ENCODE measurements around the gene CATSPERB.
"Not testable (repeated sequence)": the region's sequence is repeated elsewhere in the genome, so short reads cannot be mapped to it uniquely, and the experiment has no call there.

CATSPERB gene

GRCh38 chr14:91545946-91546716 lies 185.8 kb downstream of the CATSPERB start:
- H2AFZ ChIP-seq (ENCODE audit: low read depth, low read length) = no peak overlapping the region
- ATAC-seq (ENCODE audit: insufficient read depth, low read depth) = no peak
- H4K20me1 ChIP-seq (ENCODE audit: insufficient read depth, low read length) = no peaks in the 10 kb centered on the region
- no peaks in the 10 kb centered on the region for H3K79me2 ChIP-seq (ENCODE audit: insufficient read depth, low read length)
- H3K27ac ChIP-seq (ENCODE audit: low read length) = no peak overlapping the region
- TF ChIP-seq EZH2 (IDR thresholded peaks at IDR 0.05; ENCODE audit: borderline replicate concordance, low read depth, low read length, severe bottlenecking) (no peak), CTCF (IDR thresholded peaks at IDR 0.05; ENCODE audit: borderline replicate concordance, extremely low read depth, low read length, poor library complexity, severe bottlenecking) (no peak)
- no peak overlapping the region for H3K9ac ChIP-seq (ENCODE audit: low read depth, low read length)
- H3K4me2 ChIP-seq (ENCODE audit: insufficient read depth, low read length) = no peak overlapping the region
- peaks cover 7% of the 10 kb centered on the region for H3K9me3 ChIP-seq (ENCODE audit: insufficient read depth, low read length, severe bottlenecking)
- no peaks in the 10 kb centered on the region for H3K4me1 ChIP-seq (ENCODE audit: insufficient read depth, low read length)
- no peak overlapping the region for H3K4me3 ChIP-seq (ENCODE audit: low read depth in 1 of 2, low read length in 2 of 2)
- no peak for DNase-seq
- H3K27me3 ChIP-seq (ENCODE audit: insufficient read depth, low read length, poor library complexity) = no peaks in the 10 kb centered on the region
- H3K36me3 ChIP-seq (ENCODE audit: insufficient read depth, low read length) = no peaks in the 10 kb centered on the region

- Histone ChIP-seq H4K20me1 (ENCODE audit: insufficient read depth, low read length) (no peaks in the 10 kb centered on the region), H3K4me3 (ENCODE audit: low read depth in 1 of 2, low read length in 2 of 2) (no peak overlapping the region), H3K79me2 (ENCODE audit: insufficient read depth, low read length) (no peaks in the 10 kb centered on the region), H3K27ac (ENCODE audit: low read length) (no peak overlapping the region), H2AFZ (ENCODE audit: low read depth, low read length) (no peak overlapping the region), H3K36me3 (ENCODE audit: insufficient read depth, low read length) (no peaks in the 10 kb centered on the region), H3K27me3 (ENCODE audit: insufficient read depth, low read length, poor library complexity) (no peaks in the 10 kb centered on the region), H3K4me1 (ENCODE audit: insufficient read depth, low read length) (no peaks in the 10 kb centered on the region), H3K9me3 (ENCODE audit: insufficient read depth, low read length, severe bottlenecking) (peaks cover 7% of the 10 kb centered on the region), H3K4me2 (ENCODE audit: insufficient read depth, low read length) (no peak overlapping the region), H3K9ac (ENCODE audit: low read depth, low read length) (no peak overlapping the region)
- DNase-seq = no peak
- ATAC-seq (ENCODE audit: insufficient read depth, low read depth) = no peak
- TF ChIP-seq CTCF (IDR thresholded peaks at IDR 0.05; ENCODE audit: borderline replicate concordance, extremely low read depth, low read length, poor library complexity, severe bottlenecking) (no peak), EZH2 (IDR thresholded peaks at IDR 0.05; ENCODE audit: borderline replicate concordance, low read depth, low read length, severe bottlenecking) (no peak)
These were observed 186.7 kb downstream of the CATSPERB start for GRCh38 chr14:91545204-91545603.

- TF ChIP-seq CTCF (IDR thresholded peaks at IDR 0.05; ENCODE audit: borderline replicate concordance, extremely low read depth, low read length, poor library complexity, severe bottlenecking) = no peak
- TF ChIP-seq EZH2 (IDR thresholded peaks at IDR 0.05; ENCODE audit: borderline replicate concordance, low read depth, low read length, severe bottlenecking) = no peak
- H3K9me3 ChIP-seq (ENCODE audit: insufficient read depth, low read length, severe bottlenecking) = peaks cover 13% of the 10 kb centered on the region
- H3K27ac ChIP-seq (ENCODE audit: low read length) = no peak overlapping the region
- H3K79me2 ChIP-seq (ENCODE audit: insufficient read depth, low read length) = no peaks in the 10 kb centered on the region
- H3K4me2 ChIP-seq (ENCODE audit: insufficient read depth, low read length) = no peak overlapping the region
- no peak overlapping the region for H3K4me3 ChIP-seq (ENCODE audit: low read depth in 1 of 2, low read length in 2 of 2)
- DNase-seq = no peak
- H3K9ac ChIP-seq (ENCODE audit: low read depth, low read length) = no peak overlapping the region
- no peaks in the 10 kb centered on the region for H4K20me1 ChIP-seq (ENCODE audit: insufficient read depth, low read length)
- ATAC-seq (ENCODE audit: insufficient read depth, low read depth) = no peak
- no peaks in the 10 kb centered on the region for H3K27me3 ChIP-seq (ENCODE audit: insufficient read depth, low read length, poor library complexity)
- H3K36me3 ChIP-seq (ENCODE audit: insufficient read depth, low read length) = no peaks in the 10 kb centered on the region
- H3K4me1 ChIP-seq (ENCODE audit: insufficient read depth, low read length) = no peaks in the 10 kb centered on the region
- H2AFZ ChIP-seq (ENCODE audit: low read depth, low read length) = no peak overlapping the region
These were observed 195.6 kb downstream of the CATSPERB start for GRCh38 chr14:91536327-91536726.

GRCh38 chr14:91534059-91534458 lies 197.8 kb downstream of the CATSPERB start:
- H3K9me3 ChIP-seq (ENCODE audit: insufficient read depth, low read length, severe bottlenecking); H3K9ac ChIP-seq (ENCODE audit: low read depth, low read length); H3K4me2 ChIP-seq (ENCODE audit: insufficient read depth, low read length); H3K27me3 ChIP-seq (ENCODE audit: insufficient read depth, low read length, poor library complexity); H2AFZ ChIP-seq (ENCODE audit: low read depth, low read length); H3K36me3 ChIP-seq (ENCODE audit: insufficient read depth, low read length); H3K79me2 ChIP-seq (ENCODE audit: insufficient read depth, low read length); H3K4me3 ChIP-seq (ENCODE audit: low read depth in 1 of 2, low read length in 2 of 2); H3K27ac ChIP-seq (ENCODE audit: low read length); DNase-seq; H4K20me1 ChIP-seq (ENCODE audit: insufficient read depth, low read length); H3K4me1 ChIP-seq (ENCODE audit: insufficient read depth, low read length); ATAC-seq (ENCODE audit: insufficient read depth, low read depth): not testable (repeated sequence)
